ENCODE measurements around the gene GPD1L.

GPD1L gene

DNA sequence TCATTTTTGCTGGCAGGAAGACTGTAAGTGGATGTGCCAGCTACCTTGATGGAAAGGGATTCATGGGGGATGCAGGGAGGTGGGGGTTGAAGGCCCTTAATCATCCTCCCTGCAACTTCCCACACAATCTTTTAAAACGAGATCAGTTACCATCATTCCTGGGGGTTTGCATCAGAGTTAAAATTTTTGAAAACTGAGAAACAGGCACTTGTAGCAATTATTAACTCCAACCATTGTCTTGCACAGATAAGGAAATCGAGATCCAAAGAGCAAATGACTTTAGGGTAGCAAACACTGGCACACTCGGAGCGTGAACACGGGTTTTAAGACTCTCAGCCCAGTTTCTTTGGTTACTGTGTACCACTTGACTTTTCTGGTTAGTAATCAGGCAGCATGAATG is 41.9 kb downstream of the GPD1L start:
- ATAC-seq: no peak
- TF ChIP-seq OSR1 (CRISPR knock-in tag; IDR thresholded peaks at IDR 0.05): no peak
- no peak for TF ChIP-seq ISL1 (CRISPR knock-in tag; IDR thresholded peaks at IDR 0.05)
- TF ChIP-seq, protein P1, sequence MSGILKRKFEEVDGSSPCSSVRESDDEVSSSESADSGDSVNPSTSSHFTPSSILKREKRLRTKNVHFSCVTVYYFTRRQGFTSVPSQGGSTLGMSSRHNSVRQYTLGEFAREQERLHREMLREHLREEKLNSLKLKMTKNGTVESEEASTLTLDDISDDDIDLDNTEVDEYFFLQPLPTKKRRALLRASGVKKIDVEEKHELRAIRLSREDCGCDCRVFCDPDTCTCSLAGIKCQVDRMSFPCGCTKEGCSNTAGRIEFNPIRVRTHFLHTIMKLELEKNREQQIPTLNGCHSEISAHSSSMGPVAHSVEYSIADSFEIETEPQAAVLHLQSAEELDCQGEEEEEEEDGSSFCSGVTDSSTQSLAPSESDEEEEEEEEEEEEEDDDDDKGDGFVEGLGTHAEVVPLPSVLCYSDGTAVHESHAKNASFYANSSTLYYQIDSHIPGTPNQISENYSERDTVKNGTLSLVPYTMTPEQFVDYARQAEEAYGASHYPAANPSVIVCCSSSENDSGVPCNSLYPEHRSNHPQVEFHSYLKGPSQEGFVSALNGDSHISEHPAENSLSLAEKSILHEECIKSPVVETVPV (CRISPR knock-in tag; IDR thresholded peaks at IDR 0.05): no peak
- no peak for TF ChIP-seq PPARA (CRISPR knock-in tag; IDR thresholded peaks at IDR 0.05; ENCODE audit: borderline replicate concordance)
- TF ChIP-seq ESRRG (CRISPR knock-in tag; IDR thresholded peaks at IDR 0.05): no peak
- no peak for TF ChIP-seq TOX (CRISPR knock-in tag; IDR thresholded peaks at IDR 0.05; ENCODE audit: borderline replicate concordance)
- no peak for TF ChIP-seq ZC3H10 (CRISPR knock-in tag; IDR thresholded peaks at IDR 0.05)
- no peak for TF ChIP-seq ZFP3 (CRISPR knock-in tag; IDR thresholded peaks at IDR 0.05)
- TF ChIP-seq BACH2 (CRISPR knock-in tag; IDR thresholded peaks at IDR 0.05; ENCODE audit: borderline replicate concordance): no peak
- TF ChIP-seq SNAI2 (CRISPR knock-in tag; IDR thresholded peaks at IDR 0.05): no peak
- no peak for TF ChIP-seq ZNF565 (CRISPR knock-in tag; conservative IDR thresholded peaks at IDR 0.05; ENCODE audit: low read depth)
- TF ChIP-seq, protein P2, sequence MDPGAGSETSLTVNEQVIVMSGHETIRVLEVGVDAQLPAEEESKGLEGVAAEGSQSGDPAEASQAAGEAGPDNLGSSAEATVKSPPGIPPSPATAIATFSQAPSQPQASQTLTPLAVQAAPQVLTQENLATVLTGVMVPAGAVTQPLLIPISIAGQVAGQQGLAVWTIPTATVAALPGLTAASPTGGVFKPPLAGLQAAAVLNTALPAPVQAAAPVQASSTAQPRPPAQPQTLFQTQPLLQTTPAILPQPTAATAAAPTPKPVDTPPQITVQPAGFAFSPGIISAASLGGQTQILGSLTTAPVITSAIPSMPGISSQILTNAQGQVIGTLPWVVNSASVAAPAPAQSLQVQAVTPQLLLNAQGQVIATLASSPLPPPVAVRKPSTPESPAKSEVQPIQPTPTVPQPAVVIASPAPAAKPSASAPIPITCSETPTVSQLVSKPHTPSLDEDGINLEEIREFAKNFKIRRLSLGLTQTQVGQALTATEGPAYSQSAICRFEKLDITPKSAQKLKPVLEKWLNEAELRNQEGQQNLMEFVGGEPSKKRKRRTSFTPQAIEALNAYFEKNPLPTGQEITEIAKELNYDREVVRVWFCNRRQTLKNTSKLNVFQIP (CRISPR knock-in tag; IDR thresholded peaks at IDR 0.05; ENCODE audit: borderline replicate concordance, low read depth): no peak
- no peak for TF ChIP-seq TCF4 (CRISPR knock-in tag; IDR thresholded peaks at IDR 0.05; ENCODE audit: borderline replicate concordance)

DNA sequence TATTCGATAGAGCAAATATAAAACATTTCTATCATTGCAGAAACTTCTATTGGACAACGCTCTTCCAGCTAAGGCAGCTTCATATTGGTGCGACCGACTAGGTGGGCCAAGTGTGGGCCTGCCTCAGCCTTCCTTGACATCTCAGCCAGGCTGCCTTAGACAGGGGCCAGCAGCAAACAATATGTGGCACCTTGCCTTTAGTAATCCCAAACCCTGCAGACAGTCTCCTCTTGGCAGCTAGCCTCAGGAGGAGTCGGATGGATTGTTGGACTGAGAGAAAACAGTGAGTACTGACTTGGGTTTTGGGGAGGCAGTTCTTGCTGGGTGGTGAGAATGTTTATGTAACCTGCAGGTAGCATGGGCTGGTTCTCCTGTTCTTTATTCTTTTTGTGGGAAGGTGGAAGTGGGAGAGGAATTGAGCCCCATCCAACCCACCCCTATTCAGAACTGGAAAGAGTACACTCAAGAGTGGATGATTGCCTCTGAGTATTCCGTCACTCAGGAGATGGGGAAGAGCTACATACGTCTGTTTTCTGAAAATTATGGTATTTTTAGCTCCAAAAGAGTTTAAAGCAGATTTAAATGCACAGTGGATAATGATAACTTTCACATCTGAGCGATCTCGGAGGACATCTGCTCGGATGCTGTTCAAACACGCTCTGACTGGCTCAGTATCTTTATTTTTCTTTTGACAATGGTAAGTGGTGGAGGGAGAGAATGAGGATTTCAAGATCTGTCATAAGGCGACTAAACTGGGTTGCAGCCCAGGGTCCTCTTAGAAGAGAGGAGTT is 47.2 kb downstream of the GPD1L start:
- no peak for TF ChIP-seq ZFP30 (CRISPR knock-in tag; IDR thresholded peaks at IDR 0.05)
- no peak for TF ChIP-seq CSDC2 (CRISPR knock-in tag; IDR thresholded peaks at IDR 0.05)
- TF ChIP-seq OSR1 (CRISPR knock-in tag; IDR thresholded peaks at IDR 0.05): no peak
- no peak for TF ChIP-seq SNAI2 (CRISPR knock-in tag; IDR thresholded peaks at IDR 0.05)
- TF ChIP-seq, protein P2 (CRISPR knock-in tag; IDR thresholded peaks at IDR 0.05; ENCODE audit: borderline replicate concordance, low read depth): no peak
- no peak for TF ChIP-seq ISL1 (CRISPR knock-in tag; IDR thresholded peaks at IDR 0.05)
- TF ChIP-seq, protein P3, sequence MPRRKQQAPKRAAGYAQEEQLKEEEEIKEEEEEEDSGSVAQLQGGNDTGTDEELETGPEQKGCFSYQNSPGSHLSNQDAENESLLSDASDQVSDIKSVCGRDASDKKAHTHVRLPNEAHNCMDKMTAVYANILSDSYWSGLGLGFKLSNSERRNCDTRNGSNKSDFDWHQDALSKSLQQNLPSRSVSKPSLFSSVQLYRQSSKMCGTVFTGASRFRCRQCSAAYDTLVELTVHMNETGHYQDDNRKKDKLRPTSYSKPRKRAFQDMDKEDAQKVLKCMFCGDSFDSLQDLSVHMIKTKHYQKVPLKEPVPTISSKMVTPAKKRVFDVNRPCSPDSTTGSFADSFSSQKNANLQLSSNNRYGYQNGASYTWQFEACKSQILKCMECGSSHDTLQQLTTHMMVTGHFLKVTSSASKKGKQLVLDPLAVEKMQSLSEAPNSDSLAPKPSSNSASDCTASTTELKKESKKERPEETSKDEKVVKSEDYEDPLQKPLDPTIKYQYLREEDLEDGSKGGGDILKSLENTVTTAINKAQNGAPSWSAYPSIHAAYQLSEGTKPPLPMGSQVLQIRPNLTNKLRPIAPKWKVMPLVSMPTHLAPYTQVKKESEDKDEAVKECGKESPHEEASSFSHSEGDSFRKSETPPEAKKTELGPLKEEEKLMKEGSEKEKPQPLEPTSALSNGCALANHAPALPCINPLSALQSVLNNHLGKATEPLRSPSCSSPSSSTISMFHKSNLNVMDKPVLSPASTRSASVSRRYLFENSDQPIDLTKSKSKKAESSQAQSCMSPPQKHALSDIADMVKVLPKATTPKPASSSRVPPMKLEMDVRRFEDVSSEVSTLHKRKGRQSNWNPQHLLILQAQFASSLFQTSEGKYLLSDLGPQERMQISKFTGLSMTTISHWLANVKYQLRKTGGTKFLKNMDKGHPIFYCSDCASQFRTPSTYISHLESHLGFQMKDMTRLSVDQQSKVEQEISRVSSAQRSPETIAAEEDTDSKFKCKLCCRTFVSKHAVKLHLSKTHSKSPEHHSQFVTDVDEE (CRISPR knock-in tag; IDR thresholded peaks at IDR 0.05): no peak
- ATAC-seq: no peak

DNA sequence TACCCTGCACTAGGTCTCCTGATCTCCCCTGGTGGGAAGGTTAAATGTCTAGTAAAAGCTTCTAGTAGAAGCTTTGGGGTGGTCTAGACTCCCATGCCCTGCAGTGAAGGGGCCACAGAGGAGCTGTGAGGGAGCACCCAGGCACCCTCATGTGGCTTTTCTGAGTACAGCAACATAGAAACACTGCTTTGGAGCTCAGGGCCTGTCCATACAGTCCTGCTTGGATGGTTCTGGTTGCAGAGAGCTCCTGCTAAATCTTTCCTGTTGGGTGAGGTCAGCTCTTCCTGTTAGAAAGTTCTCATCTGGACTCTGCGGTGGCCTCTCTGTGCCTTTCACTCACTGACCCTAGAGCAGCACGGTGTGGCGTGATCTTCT is 47.8 kb downstream of the GPD1L start:
- peak; percentile 80 for ATAC-seq

More for the DNA sequence above, 47.8 kb downstream of the GPD1L start:
- TF ChIP-seq, protein P3 (CRISPR knock-in tag; IDR thresholded peaks at IDR 0.05): no peak
- no peak for TF ChIP-seq ZFP30 (CRISPR knock-in tag; IDR thresholded peaks at IDR 0.05)
- TF ChIP-seq TOX (CRISPR knock-in tag; IDR thresholded peaks at IDR 0.05; ENCODE audit: borderline replicate concordance): no peak
- TF ChIP-seq, protein P2 (CRISPR knock-in tag; IDR thresholded peaks at IDR 0.05; ENCODE audit: borderline replicate concordance, low read depth): no peak
- no peak for TF ChIP-seq ZNF70 (CRISPR knock-in tag; IDR thresholded peaks at IDR 0.05)
- TF ChIP-seq, protein P1 (CRISPR knock-in tag; IDR thresholded peaks at IDR 0.05): no peak
- no peak for TF ChIP-seq ESRRG (CRISPR knock-in tag; IDR thresholded peaks at IDR 0.05)

All from SK-N-SH treated with all-trans-retinoic acid at 6 μM for 48 hours (cell line).